ENCODE measurements around the gene RALGPS1.
"Not testable (repeated sequence)": the region's sequence is repeated elsewhere in the genome, so short reads cannot be mapped to it uniquely, and the experiment has no call there.

The RALGPS1 gene

GRCh38 chr9:126989847-126990842 lies 75.6 kb downstream of the RALGPS1 start:
- DNase-seq (ENCODE audit: low read depth) = no peak

- no peak for DNase-seq (ENCODE audit: low read depth)
Measured at GRCh38 chr9:126991183-126991582, 76.6 kb downstream of the RALGPS1 start.

GRCh38 chr9:126992427-126992826 lies 77.8 kb downstream of the RALGPS1 start:
- DNase-seq (ENCODE audit: low read depth) = no peak

GRCh38 chr9:126999315-127000068 lies 84.9 kb downstream of the RALGPS1 start:
- no peak for DNase-seq (ENCODE audit: low read depth)

- DNase-seq (ENCODE audit: low read depth) = no peak
Measured at GRCh38 chr9:127004946-127005769, 90.6 kb downstream of the RALGPS1 start.

GRCh38 chr9:127005770-127006314 lies 91.3 kb downstream of the RALGPS1 start:
- DNase-seq (ENCODE audit: low read depth) = no peak

GRCh38 chr9:127007638-127008037 lies 93.1 kb downstream of the RALGPS1 start:
- DNase-seq (ENCODE audit: low read depth) = no peak

GRCh38 chr9:127008076-127008475 lies 93.5 kb downstream of the RALGPS1 start:
- DNase-seq (ENCODE audit: low read depth) = no peak

GRCh38 chr9:127011772-127012171 lies 97.2 kb downstream of the RALGPS1 start:
- no peak for DNase-seq (ENCODE audit: low read depth)

- DNase-seq (ENCODE audit: low read depth) = no peak
Measured at GRCh38 chr9:127012250-127012649, 97.7 kb downstream of the RALGPS1 start.

- DNase-seq (ENCODE audit: low read depth) = no peak
Measured at GRCh38 chr9:127013597-127013996, 99.0 kb downstream of the RALGPS1 start.

- no peak for DNase-seq (ENCODE audit: low read depth)
Measured at GRCh38 chr9:127014216-127014909, 99.8 kb downstream of the RALGPS1 start.

- no peak for DNase-seq (ENCODE audit: low read depth)
Measured at GRCh38 chr9:127014910-127015540, 100.4 kb downstream of the RALGPS1 start.

GRCh38 chr9:127015921-127016512 lies 101.4 kb downstream of the RALGPS1 start:
- DNase-seq (ENCODE audit: low read depth) = no peak

- DNase-seq (ENCODE audit: low read depth) = not testable (repeated sequence)
Measured at GRCh38 chr9:127017979-127018378, 103.4 kb downstream of the RALGPS1 start.

- DNase-seq (ENCODE audit: low read depth) = no peak
Measured at GRCh38 chr9:127018935-127019334, 104.4 kb downstream of the RALGPS1 start.

- no peak for DNase-seq (ENCODE audit: low read depth)
Measured at GRCh38 chr9:127020036-127020801, 105.6 kb downstream of the RALGPS1 start.

GRCh38 chr9:127020802-127021078 lies 106.2 kb downstream of the RALGPS1 start:
- no peak for DNase-seq (ENCODE audit: low read depth)

- DNase-seq (ENCODE audit: low read depth) = no peak
Measured at GRCh38 chr9:127021664-127022363, 107.2 kb downstream of the RALGPS1 start.

Measured in CMK (cell line).